H9 (cell line): ENCODE measurements around the gene MICU2. TPM values are rescaled to one million over a fixed set of nuclear protein-coding genes. Genes with fewer than 3 reads are reported as not detected.
"Not testable (repeated sequence)": the region's sequence is repeated elsewhere in the genome, so short reads cannot be mapped to it uniquely, and the experiment has no call there.

Experiments used
- DNase-seq: peaks from one replicate; pipeline ENCODE4 v3.0.0-alpha.2; 2017
- H2AFZ ChIP-seq: one replicate; pipeline ENCODE4 v1.6.1; 2013; ENCODE audit warnings: mild to moderate bottlenecking, low read length, control low read depth, moderate library complexity
- H2AK5ac ChIP-seq: 2 replicates; pipeline ENCODE4 v1.6.1; 2013; ENCODE audit warnings: low read length, control low read depth, mixed read lengths; ENCODE audit not compliant: insufficient read length
- H2BK120ac ChIP-seq: one replicate; pipeline ENCODE4 v1.6.1; 2013; ENCODE audit warnings: low read depth, mild to moderate bottlenecking, low read length, control low read depth, inconsistent platforms; ENCODE audit not compliant: poor library complexity, severe bottlenecking
- H2BK12ac ChIP-seq: 2 replicates; pipeline ENCODE4 v1.6.1; 2013; ENCODE audit warnings: low read length, control low read depth, mixed read lengths, low read depth; ENCODE audit not compliant: insufficient read length
- H2BK15ac ChIP-seq: 2 replicates; pipeline ENCODE4 v1.6.1; 2013; ENCODE audit warnings: low read depth, low read length, control low read depth
- H2BK20ac ChIP-seq: one replicate; pipeline ENCODE4 v1.6.1; 2013; ENCODE audit warnings: low read depth, mild to moderate bottlenecking, low read length, control low read depth, inconsistent platforms; ENCODE audit not compliant: poor library complexity, severe bottlenecking
- H2BK5ac ChIP-seq: 2 replicates; pipeline ENCODE4 v1.6.1; 2013; ENCODE audit warnings: low read length, control low read depth, mixed read lengths; ENCODE audit not compliant: insufficient read length
- H3K14ac ChIP-seq: 2 replicates; pipeline ENCODE4 v1.6.1; 2013; ENCODE audit warnings: low read length, control low read depth; ENCODE audit not compliant: insufficient read depth
- H3K18ac ChIP-seq: 2 replicates; pipeline ENCODE4 v1.6.1; 2013; ENCODE audit warnings: low read depth, mild to moderate bottlenecking, mixed read lengths, low read length, control low read depth; ENCODE audit not compliant: insufficient read length
- H3K23ac ChIP-seq: 2 replicates; pipeline ENCODE4 v1.6.1; 2013; ENCODE audit warnings: low read length, control low read depth, mixed read lengths, low read depth; ENCODE audit not compliant: insufficient read length
- H3K23me2 ChIP-seq: 2 replicates; pipeline ENCODE4 v1.6.1; 2013; ENCODE audit warnings: low read depth, mild to moderate bottlenecking, mixed read lengths, low read length, control low read depth; ENCODE audit not compliant: insufficient read length, poor library complexity, severe bottlenecking
- H3K27ac ChIP-seq: 2 replicates; pipeline ENCODE4 v1.5.1; 2013; ENCODE audit warnings: low read length, control low read depth, mixed read lengths, low read depth; ENCODE audit not compliant: insufficient read length
- H3K27me3 ChIP-seq: 2 replicates; pipeline ENCODE4 v1.6.1; 2013; ENCODE audit warnings: low read length, control low read depth, inconsistent platforms; ENCODE audit not compliant: insufficient read depth
- H3K4ac ChIP-seq: 2 replicates; pipeline ENCODE4 v1.6.1; 2013; ENCODE audit warnings: low read depth, mild to moderate bottlenecking, control low read depth, inconsistent platforms, low read length, moderate library complexity
- H3K4me1 ChIP-seq: 2 replicates; pipeline ENCODE4 v1.6.1; 2013; ENCODE audit warnings: low read length, control low read depth, inconsistent platforms; ENCODE audit not compliant: insufficient read depth
- H3K4me2 ChIP-seq: 2 replicates; pipeline ENCODE4 v1.6.1; 2013; ENCODE audit warnings: low read length, control low read depth, mixed read lengths; ENCODE audit not compliant: insufficient read length, insufficient read depth
- H3K56ac ChIP-seq: 2 replicates; pipeline ENCODE4 v1.6.1; 2013; ENCODE audit warnings: low read depth, mild to moderate bottlenecking, mixed read lengths, low read length, control low read depth; ENCODE audit not compliant: insufficient read length
- H3K79me1 ChIP-seq: 2 replicates; pipeline ENCODE4 v1.6.1; 2013; ENCODE audit warnings: low read depth, mild to moderate bottlenecking, moderate library complexity, low read length, control low read depth, inconsistent platforms; ENCODE audit not compliant: insufficient read depth, poor library complexity, severe bottlenecking
- H3K79me2 ChIP-seq: 2 replicates; pipeline ENCODE4 v1.6.1; 2013; ENCODE audit warnings: low read length, control low read depth, inconsistent platforms; ENCODE audit not compliant: insufficient read depth
- H3K9ac ChIP-seq: 2 replicates; pipeline ENCODE4 v1.6.1; 2013; ENCODE audit warnings: low read length, control low read depth, mixed read lengths; ENCODE audit not compliant: insufficient read length; ENCODE audit errors: extremely low read depth
- H3K9me3 ChIP-seq: one replicate; pipeline ENCODE4 v1.6.1; 2013; ENCODE audit warnings: low read depth, low read length, inconsistent platforms; ENCODE audit not compliant: control insufficient read depth
- H3T11ph ChIP-seq: one replicate; pipeline ENCODE4 v1.6.1; 2013; ENCODE audit warnings: mild to moderate bottlenecking, low read length, control low read depth, inconsistent platforms
- H4K20me1 ChIP-seq: one replicate; pipeline ENCODE4 v1.6.1; 2013; ENCODE audit not compliant: control insufficient read depth, insufficient read length, insufficient read depth
- H4K5ac ChIP-seq: 2 replicates; pipeline ENCODE4 v1.6.1; 2013; ENCODE audit warnings: low read depth, mild to moderate bottlenecking, mixed read lengths, low read length, control low read depth; ENCODE audit not compliant: insufficient read length
- H4K8ac ChIP-seq: replicated peaks from 2 replicates; pipeline ENCODE4 v1.6.1; 2013; ENCODE audit warnings: low read length, control low read depth, mixed read lengths, low read depth; ENCODE audit not compliant: insufficient read length
- H4K91ac ChIP-seq: 2 replicates; pipeline ENCODE4 v1.6.1; 2013; ENCODE audit warnings: low read depth, mild to moderate bottlenecking, moderate library complexity, mixed read lengths, low read length, control low read depth; ENCODE audit not compliant: insufficient read length
- H3K27ac Mint-ChIP-seq, 3 experiments: 2 replicates in 2 of 3; 3 replicates in 1 of 3; pipeline ENCODE4 v1.8.0; 2020 to 2021; ENCODE audit warnings: mixed read lengths in 3 of 3, mild to moderate bottlenecking in 1 of 3, moderate library complexity in 1 of 3
- H3K27me3 Mint-ChIP-seq: 2 replicates; pipeline ENCODE4 v1.8.0; 2021; ENCODE audit warnings: low read depth, mild to moderate bottlenecking, moderate library complexity, mixed read lengths
- H3K36me3 Mint-ChIP-seq, 3 experiments: 2 replicates in 2 of 3; 3 replicates in 1 of 3; pipeline ENCODE4 v1.8.0; 2020 to 2021; ENCODE audit warnings: low read depth in 3 of 3, mixed read lengths in 3 of 3; ENCODE audit not compliant: insufficient read depth in 1 of 3
- H3K4me1 Mint-ChIP-seq, 2 experiments: 2 replicates each; pipeline ENCODE4 v1.8.0; 2020; ENCODE audit warnings: mixed read lengths in 2 of 2
- H3K4me3 Mint-ChIP-seq, 2 experiments: 2 replicates in 1 of 2; 3 replicates in 1 of 2; pipeline ENCODE4 v1.8.0; 2020 to 2021; ENCODE audit warnings: mild to moderate bottlenecking in 2 of 2, mixed read lengths in 2 of 2, moderate library complexity in 1 of 2
- H3K9me3 Mint-ChIP-seq, 2 experiments: 2 replicates in 1 of 2; 3 replicates in 1 of 2; pipeline ENCODE4 v1.8.0; 2020; ENCODE audit warnings: mild to moderate bottlenecking in 2 of 2, mixed read lengths in 2 of 2, moderate library complexity in 1 of 2
- CTCF ChIP-seq: fragments of 200-600 bp; sonication (generic); conservative IDR thresholded peaks from 3 replicates; pipeline ENCODE4 v1.8.0; 2021; ENCODE audit warnings: antibody characterized with exemption, mild to moderate bottlenecking
- WGBS: extraction: QIAGEN DNeasy Blood & Tissue Kit; methylation state at CpG from one replicate; pipeline ENCODE4 v1.1.7; 2013; ENCODE audit warnings: missing lambda C conversion rate, low lambda C conversion rate, mixed read lengths; ENCODE audit not compliant: insufficient read length; ENCODE audit errors: extremely low coverage; 5-methylcytosine and 5-hydroxymethylcytosine counted together
- total RNA-seq: library from RNA; stranded (reverse); gene quantifications from 2 replicates; pipeline ENCODE4 v1.2.1, GENCODE V29; 2021

Gene MICU2
- total RNA-seq, 1 experiment from 2014 or later, result 38.4 TPM

GRCh38 chr13:21594715-21595545, 9.0 kb downstream of the MICU2 start:
- Histone ChIP-seq H2BK20ac (no peak overlapping the region), H2AFZ (no peak overlapping the region), H2AK5ac (no peak overlapping the region), H3K9ac (no peak overlapping the region), H3K14ac (no peak overlapping the region), H2BK5ac (no peak overlapping the region), H3T11ph (no peak overlapping the region), H4K91ac (no peak overlapping the region), H3K27me3 (no peaks in the 10 kb centered on the region), H3K23me2 (no peaks in the 10 kb centered on the region), H3K79me2 (peaks cover 2% of the 10 kb centered on the region; the same call in 1 of the 2 replicates), H3K4ac (no peak overlapping the region), H2BK15ac (no peak overlapping the region), H2BK120ac (no peak overlapping the region), H3K56ac (no peak overlapping the region), H3K4me1 (peaks cover 7% of the 10 kb centered on the region; the same call in 1 of the 2 replicates), H4K20me1 (no peaks in the 10 kb centered on the region), H4K5ac (no peak overlapping the region), H3K18ac (no peak overlapping the region), H3K9me3 (no peaks in the 10 kb centered on the region), H2BK12ac (no peak overlapping the region), H3K4me2 (no peak overlapping the region), H4K8ac (no peak overlapping the region), H3K27ac (no peak overlapping the region), H3K23ac (no peak overlapping the region), H3K79me1 (peaks cover 9% of the 10 kb centered on the region)
- H3K27me3 Mint-ChIP-seq, result no peaks in the 10 kb centered on the region
- WGBS, result no CpG with 5 or more reads among the region's 3 CpGs
- DNase-seq, result no peak
- H3K4me3 Mint-ChIP-seq, result no peak overlapping the region
- TF ChIP-seq CTCF, result no peak
- peaks cover 25 to 33% of the 10 kb centered on the region in 2 experiments for H3K4me1 Mint-ChIP-seq
- H3K27ac Mint-ChIP-seq, result no peak overlapping the region
- peaks cover 8 to 30% (median 22%) of the 10 kb centered on the region in 3 experiments; a peak in 6 of 7 replicates for H3K36me3 Mint-ChIP-seq
- H3K9me3 Mint-ChIP-seq, result peaks cover 14 to 24% of the 10 kb centered on the region in 2 experiments

- H2AK5ac ChIP-seq, H2AFZ ChIP-seq, H3K27me3 ChIP-seq, H3K4me3 Mint-ChIP-seq, H3K14ac ChIP-seq, H2BK20ac ChIP-seq, H4K91ac ChIP-seq, H3K9ac ChIP-seq, H3T11ph ChIP-seq, H4K20me1 ChIP-seq, H3K27me3 Mint-ChIP-seq, H3K27ac ChIP-seq, H2BK12ac ChIP-seq, H3K4me2 ChIP-seq, DNase-seq, H3K4me1 ChIP-seq, H3K27ac Mint-ChIP-seq, H3K23ac ChIP-seq, H4K5ac ChIP-seq, H3K9me3 ChIP-seq, H2BK5ac ChIP-seq, H2BK15ac ChIP-seq, H3K18ac ChIP-seq, H3K56ac ChIP-seq, H4K8ac ChIP-seq, H3K79me1 ChIP-seq, H3K4ac ChIP-seq, H3K23me2 ChIP-seq, H2BK120ac ChIP-seq, H3K79me2 ChIP-seq: not testable (repeated sequence)
- WGBS, result no CpG with 5 or more reads among the region's 11 CpGs
- H3K36me3 Mint-ChIP-seq, result peaks cover 8 to 30% (median 22%) of the 10 kb centered on the region in 3 experiments; a peak in 6 of 7 replicates
- H3K4me1 Mint-ChIP-seq, result peaks cover 25 to 34% of the 10 kb centered on the region in 2 experiments
- peaks cover 14 to 24% of the 10 kb centered on the region in 2 experiments for H3K9me3 Mint-ChIP-seq
These were observed 13.1 kb downstream of the MICU2 start for GRCh38 chr13:21590665-21591456.
